ENCODE results near the gene CFAP46.

DNA sequence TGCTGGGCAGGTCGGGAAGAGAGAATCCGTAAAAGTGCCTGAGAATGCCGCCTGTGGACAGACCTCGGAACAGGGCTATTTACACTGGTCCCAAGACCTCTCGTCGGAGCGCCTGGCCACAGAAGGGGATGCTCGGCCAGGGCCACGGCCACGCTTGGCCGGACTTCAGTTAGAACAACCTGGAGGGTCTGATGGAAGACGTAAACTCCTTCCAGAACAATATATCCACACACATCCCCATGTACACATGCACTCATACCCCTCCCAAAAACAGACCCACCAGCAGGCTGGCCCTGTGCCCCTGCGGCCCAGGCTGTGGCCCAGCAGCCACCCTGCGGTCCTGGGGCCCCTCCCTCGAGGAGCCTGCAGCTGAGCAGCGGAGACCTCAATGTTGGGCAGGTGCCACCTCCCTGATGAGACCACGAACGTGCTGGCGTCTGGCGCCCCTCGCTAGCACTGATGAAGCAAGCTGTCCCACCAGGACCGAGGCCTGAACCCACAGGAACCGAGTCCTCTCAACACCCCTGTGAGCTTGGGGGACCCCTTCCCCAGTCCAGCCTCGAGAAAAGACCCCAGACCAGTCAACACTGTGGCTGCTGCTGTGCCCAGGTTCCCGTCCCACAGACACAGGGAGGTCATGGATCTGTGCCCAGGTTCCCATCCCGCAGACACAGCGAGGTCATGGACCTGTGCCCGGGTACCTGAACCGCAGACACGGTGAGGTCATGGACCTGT is 8.9 kb downstream of the CFAP46 start:
- TF ChIP-seq, protein P1, sequence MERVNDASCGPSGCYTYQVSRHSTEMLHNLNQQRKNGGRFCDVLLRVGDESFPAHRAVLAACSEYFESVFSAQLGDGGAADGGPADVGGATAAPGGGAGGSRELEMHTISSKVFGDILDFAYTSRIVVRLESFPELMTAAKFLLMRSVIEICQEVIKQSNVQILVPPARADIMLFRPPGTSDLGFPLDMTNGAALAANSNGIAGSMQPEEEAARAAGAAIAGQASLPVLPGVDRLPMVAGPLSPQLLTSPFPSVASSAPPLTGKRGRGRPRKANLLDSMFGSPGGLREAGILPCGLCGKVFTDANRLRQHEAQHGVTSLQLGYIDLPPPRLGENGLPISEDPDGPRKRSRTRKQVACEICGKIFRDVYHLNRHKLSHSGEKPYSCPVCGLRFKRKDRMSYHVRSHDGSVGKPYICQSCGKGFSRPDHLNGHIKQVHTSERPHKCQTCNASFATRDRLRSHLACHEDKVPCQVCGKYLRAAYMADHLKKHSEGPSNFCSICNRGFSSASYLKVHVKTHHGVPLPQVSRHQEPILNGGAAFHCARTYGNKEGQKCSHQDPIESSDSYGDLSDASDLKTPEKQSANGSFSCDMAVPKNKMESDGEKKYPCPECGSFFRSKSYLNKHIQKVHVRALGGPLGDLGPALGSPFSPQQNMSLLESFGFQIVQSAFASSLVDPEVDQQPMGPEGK (CRISPR knock-in tag; IDR thresholded peaks at IDR 0.05; ENCODE audit: borderline replicate concordance), result no peak
- TF ChIP-seq TOX (CRISPR knock-in tag; IDR thresholded peaks at IDR 0.05; ENCODE audit: borderline replicate concordance) (no peak), BACH2 (CRISPR knock-in tag; IDR thresholded peaks at IDR 0.05; ENCODE audit: borderline replicate concordance) (no peak), CSDC2 (CRISPR knock-in tag; IDR thresholded peaks at IDR 0.05) (no peak), ZFP30 (CRISPR knock-in tag; IDR thresholded peaks at IDR 0.05) (no peak)
- TF ChIP-seq, protein P2, sequence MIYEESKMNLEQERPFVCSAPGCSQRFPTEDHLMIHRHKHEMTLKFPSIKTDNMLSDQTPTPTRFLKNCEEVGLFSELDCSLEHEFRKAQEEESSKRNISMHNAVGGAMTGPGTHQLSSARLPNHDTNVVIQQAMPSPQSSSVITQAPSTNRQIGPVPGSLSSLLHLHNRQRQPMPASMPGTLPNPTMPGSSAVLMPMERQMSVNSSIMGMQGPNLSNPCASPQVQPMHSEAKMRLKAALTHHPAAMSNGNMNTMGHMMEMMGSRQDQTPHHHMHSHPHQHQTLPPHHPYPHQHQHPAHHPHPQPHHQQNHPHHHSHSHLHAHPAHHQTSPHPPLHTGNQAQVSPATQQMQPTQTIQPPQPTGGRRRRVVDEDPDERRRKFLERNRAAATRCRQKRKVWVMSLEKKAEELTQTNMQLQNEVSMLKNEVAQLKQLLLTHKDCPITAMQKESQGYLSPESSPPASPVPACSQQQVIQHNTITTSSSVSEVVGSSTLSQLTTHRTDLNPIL (CRISPR knock-in tag; IDR thresholded peaks at IDR 0.05; ENCODE audit: low read depth), result no peak

Measured in SK-N-SH treated with all-trans-retinoic acid at 6 μM for 48 hours (cell line).